Measurements from ENCODE around the gene ATP1A3.
"Not testable (repeated sequence)": the region's sequence is repeated elsewhere in the genome, so short reads cannot be mapped to it uniquely, and the experiment has no call there.

Gene ATP1A3

GRCh38 chr19:42023943-42024260 is 29.9 kb upstream of the ATP1A3 start:
- Mint-ChIP-seq H3K27me3 (peaks cover 30% of the 10 kb centered on the region), H3K4me1 (no peaks in the 10 kb centered on the region), H3K36me3 (no peaks in the 10 kb centered on the region), H3K4me3 (no peak overlapping the region), H3K27ac (no peak overlapping the region), H3K9me3 (no peaks in the 10 kb centered on the region)
- DNase-seq, result no peak
- CTCF ChIA-PET, result interaction anchor here (0.6 to 2.7 kb wide), 3 partner anchors 11 to 73 kb away, joined by 3 to 8 read pairs (median 5); no protein-coding TSS in a partner anchor

DNA sequence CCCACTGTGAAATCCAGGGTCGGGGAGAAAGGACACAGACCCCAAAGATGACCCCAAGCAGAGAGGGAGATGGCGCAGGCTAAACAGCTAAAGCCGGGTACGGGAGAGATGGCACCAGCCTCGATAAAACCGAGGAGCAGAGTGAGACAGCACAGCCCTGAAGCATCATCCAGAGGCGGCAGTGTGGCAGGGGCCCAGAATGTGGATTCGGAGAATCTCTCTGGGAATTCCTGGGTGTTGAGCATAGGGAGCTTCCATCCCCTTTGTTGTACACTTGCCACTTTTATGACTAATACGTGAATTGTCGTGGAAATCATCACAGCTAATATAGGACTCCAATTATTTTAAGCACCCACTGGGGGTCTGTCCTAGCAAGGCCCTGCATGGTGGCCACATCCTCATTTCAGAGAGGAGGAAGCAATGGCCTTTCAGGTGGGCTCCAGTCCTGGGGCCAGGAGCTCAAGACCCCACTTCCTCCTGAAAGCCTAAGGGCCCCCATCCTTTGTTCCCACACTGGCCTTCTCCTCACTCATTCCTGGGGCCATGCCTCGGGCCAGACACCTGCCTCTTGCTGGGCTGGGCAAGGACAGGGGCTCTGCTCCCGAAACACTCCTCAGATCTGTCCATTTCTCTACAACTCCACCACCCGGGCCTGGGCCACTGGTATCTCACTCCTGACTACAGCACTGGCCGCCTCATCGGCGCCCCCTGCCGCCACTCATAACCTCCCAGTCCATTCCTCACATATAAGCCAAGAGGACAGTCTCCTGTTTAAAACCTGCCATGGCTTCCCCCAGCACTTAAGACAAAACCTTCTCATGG is 29.3 kb upstream of the ATP1A3 start:
- peak; percentile 38 for DNase-seq
- Mint-ChIP-seq H3K27ac (no peak overlapping the region), H3K27me3 (peaks cover 28% of the 10 kb centered on the region), H3K4me1 (no peaks in the 10 kb centered on the region), H3K4me3 (no peak overlapping the region), H3K9me3 (no peaks in the 10 kb centered on the region), H3K36me3 (no peaks in the 10 kb centered on the region)
- CTCF ChIA-PET, result interaction anchor here (0.6 to 2.7 kb wide), 3 partner anchors 11 to 74 kb away, joined by 3 to 8 read pairs (median 5); no protein-coding TSS in a partner anchor

GRCh38 chr19:42022616-42023015 is 28.6 kb upstream of the ATP1A3 start:
- Mint-ChIP-seq H3K9me3 (no peaks in the 10 kb centered on the region), H3K27me3 (peaks cover 30% of the 10 kb centered on the region), H3K4me3 (no peak overlapping the region), H3K4me1 (no peaks in the 10 kb centered on the region), H3K27ac (no peak overlapping the region), H3K36me3 (no peaks in the 10 kb centered on the region)
- CTCF ChIA-PET, result no interaction called here
- DNase-seq, result no peak

- no peaks in the 10 kb centered on the region for H3K9me3 Mint-ChIP-seq
- peaks cover 37% of the 10 kb centered on the region for H3K27me3 Mint-ChIP-seq
- no peak overlapping the region for H3K27ac Mint-ChIP-seq
- no peaks in the 10 kb centered on the region for H3K4me1 Mint-ChIP-seq
- no peak overlapping the region for H3K4me3 Mint-ChIP-seq
- CTCF ChIA-PET, result no interaction called here
- DNase-seq, result no peak
- H3K36me3 Mint-ChIP-seq, result no peaks in the 10 kb centered on the region
These were observed 27.2 kb upstream of the ATP1A3 start for GRCh38 chr19:42021185-42021584.

- Mint-ChIP-seq H3K27me3 (peaks cover 29% of the 10 kb centered on the region), H3K36me3 (no peaks in the 10 kb centered on the region), H3K9me3 (no peaks in the 10 kb centered on the region), H3K4me1 (no peaks in the 10 kb centered on the region), H3K4me3 (no peak overlapping the region), H3K27ac (no peak overlapping the region)
- CTCF ChIA-PET, result no interaction called here
- DNase-seq, result no peak
These were observed 24.6 kb upstream of the ATP1A3 start for GRCh38 chr19:42018503-42019193.

GRCh38 chr19:42017040-42017439 is 23.0 kb upstream of the ATP1A3 start:
- no peak for DNase-seq
- no peaks in the 10 kb centered on the region for H3K36me3 Mint-ChIP-seq
- peaks cover 26% of the 10 kb centered on the region for H3K27me3 Mint-ChIP-seq
- no peak overlapping the region for H3K27ac Mint-ChIP-seq
- CTCF ChIA-PET, result no interaction called here
- H3K4me3 Mint-ChIP-seq, result no peak overlapping the region
- no peaks in the 10 kb centered on the region for H3K4me1 Mint-ChIP-seq
- H3K9me3 Mint-ChIP-seq, result no peaks in the 10 kb centered on the region

DNA sequence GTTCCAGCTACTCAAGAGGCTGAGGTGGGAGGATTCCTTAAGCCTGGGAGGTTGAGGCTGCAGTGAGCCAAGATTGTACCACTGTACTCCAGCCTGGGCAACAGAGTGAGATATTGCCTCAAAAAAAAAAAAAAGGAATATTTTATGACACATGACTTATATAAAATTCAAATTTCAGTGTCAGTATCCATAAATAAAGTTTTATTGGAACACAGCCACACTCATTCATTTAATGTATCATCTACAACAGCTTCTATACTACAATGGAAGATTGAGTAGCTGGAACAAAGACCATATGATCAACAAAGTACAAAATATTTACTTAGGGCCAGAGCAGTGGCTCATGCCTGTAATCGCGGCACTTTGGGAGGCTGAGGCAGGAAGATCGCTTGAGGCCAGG is 18.7 kb upstream of the ATP1A3 start:
- CTCF ChIA-PET, H3K4me1 Mint-ChIP-seq, DNase-seq, H3K27ac Mint-ChIP-seq, H3K4me3 Mint-ChIP-seq, H3K9me3 Mint-ChIP-seq, H3K36me3 Mint-ChIP-seq: not testable (repeated sequence)
- H3K27me3 Mint-ChIP-seq, result peaks cover 12% of the 10 kb centered on the region

DNA sequence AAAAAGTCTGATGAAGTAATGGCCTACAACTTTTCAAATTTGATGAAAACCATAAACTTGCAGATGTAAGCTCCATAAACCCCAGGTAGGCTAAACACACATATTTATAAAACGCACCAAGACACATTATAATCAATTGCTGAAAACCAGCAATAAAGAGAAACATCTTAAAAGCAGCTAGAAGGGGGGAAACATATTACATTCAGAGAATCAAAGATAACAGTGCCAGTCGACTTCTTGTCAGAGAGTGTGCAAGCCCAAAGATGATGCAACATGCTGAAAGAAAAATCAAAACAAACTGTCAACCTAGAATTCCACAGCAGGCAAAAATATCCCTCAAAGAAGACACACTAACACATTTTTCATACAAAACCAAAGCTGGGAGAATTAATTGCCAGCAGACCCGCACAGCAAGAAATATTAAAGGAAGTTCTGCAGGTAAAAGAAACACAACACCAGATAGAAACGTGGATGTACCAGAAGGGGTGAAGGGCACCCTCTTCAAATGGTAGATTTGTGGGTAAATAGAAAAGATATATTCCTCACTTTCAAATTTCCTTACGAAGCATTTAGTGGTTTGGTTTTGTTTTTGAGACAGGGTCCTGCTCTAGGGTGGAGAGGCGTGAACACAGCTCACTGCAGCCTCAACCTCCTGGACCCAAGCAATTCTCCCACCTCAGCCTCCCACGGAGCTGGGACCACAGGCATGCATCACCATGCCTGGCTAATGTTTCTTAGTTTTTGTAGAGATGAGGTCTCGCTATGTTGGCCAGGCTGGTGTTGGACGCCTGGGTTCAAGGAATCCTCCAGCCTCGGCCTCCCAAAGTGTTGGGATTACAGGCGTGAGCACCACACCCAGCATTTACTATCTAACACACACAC is 16.5 kb upstream of the ATP1A3 start:
- Mint-ChIP-seq H3K9me3 (no peaks in the 10 kb centered on the region), H3K4me3 (no peak overlapping the region), H3K27me3 (peaks cover 5% of the 10 kb centered on the region), H3K36me3 (no peaks in the 10 kb centered on the region), H3K27ac (no peak overlapping the region), H3K4me1 (no peaks in the 10 kb centered on the region)
- DNase-seq, result no peak
- CTCF ChIA-PET, result interaction anchor here (1.1 kb wide), 1 partner anchor 18 kb away, joined by 3 read pairs; no protein-coding TSS in a partner anchor

- H3K4me1 Mint-ChIP-seq, result peaks cover 5% of the 10 kb centered on the region
- H3K27ac Mint-ChIP-seq, result no peak overlapping the region
- H3K9me3 Mint-ChIP-seq, result no peaks in the 10 kb centered on the region
- no peak for DNase-seq
- peaks cover 28% of the 10 kb centered on the region for H3K27me3 Mint-ChIP-seq
- CTCF ChIA-PET, result no interaction called here
- H3K4me3 Mint-ChIP-seq, result no peak overlapping the region
- H3K36me3 Mint-ChIP-seq, result no peaks in the 10 kb centered on the region
These were observed 12.5 kb upstream of the ATP1A3 start for GRCh38 chr19:42006569-42006968.

- H3K27me3 Mint-ChIP-seq, result peaks cover 38% of the 10 kb centered on the region
- no peaks in the 10 kb centered on the region for H3K9me3 Mint-ChIP-seq
- H3K4me3 Mint-ChIP-seq, result no peak overlapping the region
- H3K4me1 Mint-ChIP-seq, result peaks cover 5% of the 10 kb centered on the region
- CTCF ChIA-PET, result no interaction called here
- no peak overlapping the region for H3K27ac Mint-ChIP-seq
- no peak for DNase-seq
- H3K36me3 Mint-ChIP-seq, result no peaks in the 10 kb centered on the region
These were observed 11.5 kb upstream of the ATP1A3 start for GRCh38 chr19:42005504-42005903.

GRCh38 chr19:42003506-42004294 is 9.7 kb upstream of the ATP1A3 start:
- no peak overlapping the region for H3K4me3 Mint-ChIP-seq
- no peaks in the 10 kb centered on the region for H3K36me3 Mint-ChIP-seq
- H3K4me1 Mint-ChIP-seq, result peaks cover 8% of the 10 kb centered on the region
- CTCF ChIA-PET, result interaction anchor here (1.2 kb wide), 1 partner anchor 31 kb away, joined by 3 read pairs; no protein-coding TSS in a partner anchor
- H3K27me3 Mint-ChIP-seq, result peaks cover 54% of the 10 kb centered on the region
- H3K9me3 Mint-ChIP-seq, result no peaks in the 10 kb centered on the region
- DNase-seq, result no peak
- no peak overlapping the region for H3K27ac Mint-ChIP-seq

DNA sequence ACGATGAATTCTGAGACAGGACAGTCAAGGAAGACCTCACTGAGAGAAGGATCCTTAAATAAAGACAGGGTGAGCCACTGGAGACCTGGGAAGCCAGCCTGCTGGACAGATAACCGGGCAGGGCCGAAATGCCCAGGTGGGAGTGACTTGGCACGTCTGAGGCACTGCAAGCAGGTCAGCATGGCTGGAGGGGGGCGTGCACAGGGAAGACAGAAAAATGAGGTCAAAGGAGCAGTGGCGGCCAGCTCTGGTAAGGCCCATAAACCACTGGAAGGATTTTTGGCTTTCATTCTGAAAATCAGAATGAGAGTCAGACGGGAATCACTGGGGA is 5.8 kb upstream of the ATP1A3 start:
- CTCF ChIA-PET, result interaction anchor here (0.7 to 2.9 kb wide), 3 partner anchors 35 to 353 kb away, joined by 3 to 9 read pairs (median 4); no protein-coding TSS in a partner anchor
- H3K4me1 Mint-ChIP-seq, result peaks cover 27% of the 10 kb centered on the region
- no peak overlapping the region for H3K4me3 Mint-ChIP-seq
- H3K27me3 Mint-ChIP-seq, result peaks cover 87% of the 10 kb centered on the region
- no peak for DNase-seq
- H3K9me3 Mint-ChIP-seq, result no peaks in the 10 kb centered on the region
- H3K36me3 Mint-ChIP-seq, result no peaks in the 10 kb centered on the region
- no peak overlapping the region for H3K27ac Mint-ChIP-seq

DNA sequence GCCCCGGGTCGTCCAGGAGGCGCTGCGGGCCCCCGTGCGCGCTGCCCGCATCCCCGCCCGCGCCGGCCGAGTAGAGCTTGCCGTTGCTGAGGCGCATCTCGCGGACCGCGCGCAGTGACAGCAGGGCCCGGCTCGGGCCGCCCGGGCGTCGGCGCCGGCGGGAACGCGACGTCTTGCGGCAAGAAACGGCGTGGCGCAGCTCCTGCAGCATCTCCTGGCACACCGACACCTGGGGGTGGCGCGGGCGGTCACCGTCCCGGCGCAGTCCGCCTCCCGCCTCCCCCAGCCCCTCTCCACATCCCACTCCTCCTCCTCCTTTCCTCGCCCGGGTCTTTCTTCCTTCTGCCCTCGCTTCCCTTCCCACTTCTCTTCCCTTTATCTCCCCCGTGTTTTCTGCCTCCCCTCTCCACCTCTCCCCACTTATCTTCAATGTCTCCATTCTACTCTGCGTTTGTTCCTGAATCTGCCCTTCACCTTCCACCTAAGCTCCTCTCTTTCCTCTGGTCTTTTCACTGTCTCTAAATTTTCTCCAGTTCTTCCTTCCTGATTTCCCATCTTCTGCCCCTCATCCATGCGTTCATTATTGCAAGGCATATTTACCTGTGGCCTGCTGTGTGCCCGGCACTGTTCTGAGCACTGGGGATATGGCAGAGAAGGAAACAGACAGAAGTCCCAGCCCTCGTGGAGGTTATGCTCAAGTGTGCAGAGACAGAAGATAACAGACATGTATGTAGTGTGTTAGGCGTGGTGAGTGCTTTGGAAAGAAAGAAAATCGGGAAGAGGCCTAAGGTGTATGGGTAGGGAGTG is 5.2 kb upstream of the ATP1A3 start:
- Mint-ChIP-seq H3K36me3 (no peaks in the 10 kb centered on the region), H3K27me3 (peaks cover 91% of the 10 kb centered on the region), H3K9me3 (no peaks in the 10 kb centered on the region), H3K27ac (no peak overlapping the region), H3K4me3 (no peak overlapping the region), H3K4me1 (peaks cover 27% of the 10 kb centered on the region)
- DNase-seq, result no peak
- CTCF ChIA-PET, result interaction anchor here (2.9 kb wide), 1 partner anchor 36 kb away, joined by 9 read pairs; no protein-coding TSS in a partner anchor

All from activated naive CD4-positive, alpha-beta T cell treated with anti-CD3 and anti-CD28 coated beads, Interleukin-2, amount 10 ng/mL, durations not matched to agents 7 days and 5 days (primary cell).